Stimulated activated CD4-positive, alpha-beta T cell treated with anti-CD3 and anti-CD28 coated beads, Interleukin-4, amount 100 ng/mL, for 4 hours (primary cell): ENCODE data around the gene APCDD1L.

ENCODE experiments used
- DNase-seq, 2 experiments: peaks; one replicate each; pipeline ENCODE4 v3.0.0-alpha.2; 2020

Gene APCDD1L

GRCh38 chr20:58544891-58545290 lies 29.7 kb upstream of the APCDD1L start:
- DNase-seq, result no peak

- DNase-seq, result no peak
These were observed 29.1 kb upstream of the APCDD1L start for GRCh38 chr20:58544286-58544685.

GRCh38 chr20:58543274-58543673 lies 28.1 kb upstream of the APCDD1L start:
- no peak for DNase-seq

- DNase-seq, result no peak
These were observed 27.4 kb upstream of the APCDD1L start for GRCh38 chr20:58542411-58543095.

GRCh38 chr20:58542034-58542410 lies 26.8 kb upstream of the APCDD1L start:
- peak in 1 of 2 experiments; percentile 31 for DNase-seq

GRCh38 chr20:58538752-58539151 lies 23.6 kb upstream of the APCDD1L start:
- DNase-seq, result no peak

- DNase-seq, result no peak
These were observed 22.6 kb upstream of the APCDD1L start for GRCh38 chr20:58537831-58538230.

- no peak for DNase-seq
These were observed 21.1 kb upstream of the APCDD1L start for GRCh38 chr20:58536289-58536688.

GRCh38 chr20:58531657-58532056 lies 16.5 kb upstream of the APCDD1L start:
- no peak for DNase-seq

GRCh38 chr20:58531063-58531462 lies 15.9 kb upstream of the APCDD1L start:
- DNase-seq, result no peak

- DNase-seq, result no peak
These were observed 13.2 kb upstream of the APCDD1L start for GRCh38 chr20:58528412-58528811.

GRCh38 chr20:58526411-58526810 lies 11.2 kb upstream of the APCDD1L start:
- no peak for DNase-seq

GRCh38 chr20:58524814-58525213 lies 9.6 kb upstream of the APCDD1L start:
- no peak for DNase-seq

- no peak for DNase-seq
These were observed 8.7 kb upstream of the APCDD1L start for GRCh38 chr20:58523971-58524315.

GRCh38 chr20:58523072-58523970 lies 8.1 kb upstream of the APCDD1L start:
- no peak for DNase-seq

GRCh38 chr20:58522666-58523065 lies 7.5 kb upstream of the APCDD1L start:
- no peak for DNase-seq

- DNase-seq, result no peak
These were observed 6.6 kb upstream of the APCDD1L start for GRCh38 chr20:58521763-58522162.

- DNase-seq, result no peak
These were observed 4.9 kb upstream of the APCDD1L start for GRCh38 chr20:58519940-58520712.

GRCh38 chr20:58518896-58519593 lies 3.8 kb upstream of the APCDD1L start:
- no peak for DNase-seq

GRCh38 chr20:58518387-58518786 lies 3.2 kb upstream of the APCDD1L start:
- DNase-seq, result no peak

GRCh38 chr20:58514321-58515232 lies 622 bp downstream of the APCDD1L start:
- no peak for DNase-seq
